Activated T-cell treated with anti-CD3 and anti-CD28 coated beads for 4 hours (primary cell): ENCODE data around the gene SPTB.

ENCODE experiments used
- DNase-seq: peaks from one replicate; pipeline ENCODE4 v3.0.0-alpha.2; 2020

The SPTB gene

DNA sequence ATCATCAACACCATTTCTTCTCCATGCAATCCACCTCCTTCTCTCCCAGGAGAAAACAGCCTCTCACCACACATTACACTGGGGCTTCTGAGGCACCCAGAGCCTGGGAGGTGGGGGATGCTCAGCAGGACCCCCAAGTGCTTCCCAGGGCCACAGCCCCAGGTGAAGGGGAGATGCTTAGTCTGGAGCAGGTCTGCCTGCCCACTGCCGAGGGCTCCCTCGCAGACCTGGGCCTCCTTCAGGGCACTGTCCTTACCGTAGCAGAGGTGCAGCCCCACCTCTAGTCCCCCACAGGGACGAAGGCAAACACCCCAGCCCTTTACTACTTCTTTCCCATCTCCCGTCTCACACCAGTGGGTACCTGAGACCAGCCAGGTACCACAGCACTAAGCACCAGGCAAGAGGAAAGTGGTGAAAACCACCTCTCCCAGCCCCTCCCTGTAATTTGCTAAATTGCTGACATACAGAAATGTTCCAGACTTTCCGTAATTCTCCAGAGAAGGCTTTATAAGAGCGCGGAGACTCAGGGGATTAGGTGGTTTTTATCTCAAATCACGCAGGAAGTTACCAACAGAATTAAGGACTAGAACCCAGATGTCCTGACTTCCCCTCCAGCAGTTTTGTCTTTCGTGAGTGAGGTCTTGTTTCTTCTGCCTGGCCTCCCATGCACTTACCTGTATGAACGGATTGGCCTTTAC lies 116.5 kb downstream of the SPTB start:
- no peak for DNase-seq

DNA sequence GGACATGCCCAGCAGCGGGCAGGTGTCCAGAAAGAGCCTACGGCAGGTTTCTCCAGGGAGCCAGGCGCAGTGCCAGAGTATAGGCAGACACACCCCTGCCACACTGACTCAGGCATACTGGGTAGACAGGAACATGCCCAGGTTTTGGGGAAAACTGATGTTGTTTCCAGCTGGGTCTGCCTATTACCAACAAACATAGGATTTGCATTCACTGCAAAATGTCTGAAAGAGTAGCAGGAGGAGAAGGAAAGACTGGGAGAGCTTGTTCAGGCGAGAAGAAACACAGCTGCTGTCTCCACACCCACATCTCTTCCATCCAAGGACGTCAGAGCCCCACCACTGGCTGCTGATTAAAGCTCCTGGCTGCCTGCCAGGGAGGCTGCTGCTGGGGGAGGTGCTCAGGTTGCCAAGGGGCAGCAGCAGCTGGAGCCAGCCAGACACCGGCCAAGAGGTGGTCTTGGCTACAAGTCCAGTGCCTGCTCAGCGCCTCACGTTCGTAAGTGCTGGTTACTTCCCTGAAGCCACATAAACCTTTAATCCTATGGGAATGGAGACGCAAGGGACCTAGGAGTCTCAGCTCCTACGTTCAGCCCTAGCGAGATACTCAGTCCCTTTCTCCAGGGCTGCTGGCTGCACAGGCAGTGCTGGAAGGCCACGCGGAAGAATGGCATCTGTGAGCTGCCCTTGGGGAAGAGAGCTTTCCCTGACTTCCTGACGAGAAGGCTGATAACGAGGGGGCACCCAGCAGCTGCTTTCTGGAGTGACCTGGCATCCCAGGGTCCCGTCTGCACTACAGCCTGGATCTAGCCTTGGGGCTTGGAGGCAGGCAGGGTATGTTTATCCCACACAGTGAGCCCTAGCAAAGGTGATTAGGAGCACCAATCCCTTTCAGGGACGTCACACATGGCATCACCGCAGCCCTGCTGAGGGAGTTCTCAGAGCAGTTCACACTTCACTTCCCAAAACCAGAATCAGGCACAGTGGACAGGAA lies 117.4 kb downstream of the SPTB start:
- DNase-seq: no peak

DNA sequence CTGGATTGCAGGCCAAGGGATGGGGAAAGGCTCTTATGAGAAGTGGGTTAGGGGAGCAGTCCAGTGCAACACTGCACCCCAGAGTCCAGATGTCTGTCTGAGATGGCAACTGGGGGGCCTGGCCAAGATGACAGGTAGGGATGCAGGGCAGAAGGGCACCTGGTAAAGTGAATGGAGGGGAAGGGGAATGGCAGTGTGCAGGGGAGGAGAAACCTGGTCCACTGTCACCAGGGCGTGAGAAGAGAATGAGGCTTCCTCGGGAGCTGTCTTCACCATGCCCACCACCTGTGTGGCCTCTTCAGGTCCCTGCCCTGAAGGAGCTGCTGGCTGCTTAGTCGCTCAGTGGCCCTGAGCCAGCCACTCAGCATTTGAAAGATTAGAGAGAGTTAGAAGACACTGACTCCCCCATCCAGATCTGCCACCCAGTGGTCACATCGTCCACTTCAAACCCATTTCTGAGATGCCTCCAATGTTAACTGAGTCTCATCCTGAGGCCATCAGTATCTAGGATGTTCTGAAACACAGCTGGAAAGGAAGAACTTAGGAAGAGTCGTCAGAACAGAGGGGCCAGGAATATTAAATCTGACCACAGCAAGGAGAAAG lies 118.2 kb downstream of the SPTB start:
- no peak for DNase-seq

DNA sequence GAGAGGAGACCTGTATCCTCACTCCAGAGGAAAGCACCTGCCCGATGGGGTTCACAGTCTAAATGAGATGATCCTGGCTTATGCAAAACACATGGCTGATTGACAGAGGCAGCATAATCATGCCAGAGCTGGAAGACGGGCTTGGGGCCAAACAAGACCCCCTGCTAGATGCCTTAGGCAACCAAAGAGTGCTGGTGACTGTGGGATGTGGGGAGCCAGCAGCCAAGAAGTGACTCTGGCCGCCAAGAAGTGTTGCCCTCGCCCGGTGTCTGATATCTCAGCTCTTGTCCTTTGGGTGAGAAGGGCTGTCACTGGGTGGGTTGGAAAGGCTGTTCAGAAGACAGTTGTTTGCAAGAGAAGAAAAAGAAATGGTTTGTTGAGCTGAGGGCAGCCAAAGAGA lies 118.8 kb downstream of the SPTB start:
- DNase-seq: no peak

DNA sequence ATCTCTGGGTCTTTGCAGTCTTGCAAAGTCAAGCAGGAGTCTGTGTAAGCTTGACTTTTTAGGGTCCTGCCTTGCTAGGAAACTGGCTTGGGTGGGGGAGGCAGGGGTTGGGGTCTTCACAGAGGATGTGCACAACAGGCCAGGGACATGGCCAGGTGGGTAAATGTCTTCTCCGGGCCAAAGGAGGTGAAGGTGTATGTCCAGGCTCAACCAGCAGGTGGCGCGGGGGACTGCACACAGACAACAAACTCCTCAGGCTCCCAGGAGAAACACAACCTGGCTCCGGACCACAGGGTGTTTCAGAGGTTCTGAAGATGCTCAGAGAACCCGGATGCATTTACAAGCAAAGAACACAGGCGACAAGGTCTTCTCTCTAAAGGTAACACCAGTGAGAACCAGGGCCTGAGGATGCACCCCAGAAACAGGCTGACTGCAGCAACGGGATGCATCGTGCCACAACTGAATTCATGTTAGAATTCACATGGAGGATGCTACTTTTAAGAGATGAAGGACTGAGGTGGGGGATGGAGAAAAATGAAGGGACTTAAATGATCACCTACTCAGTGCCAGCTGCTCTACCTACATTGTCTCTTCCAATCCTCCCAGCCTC lies 119.5 kb downstream of the SPTB start:
- peak; percentile 26 for DNase-seq

DNA sequence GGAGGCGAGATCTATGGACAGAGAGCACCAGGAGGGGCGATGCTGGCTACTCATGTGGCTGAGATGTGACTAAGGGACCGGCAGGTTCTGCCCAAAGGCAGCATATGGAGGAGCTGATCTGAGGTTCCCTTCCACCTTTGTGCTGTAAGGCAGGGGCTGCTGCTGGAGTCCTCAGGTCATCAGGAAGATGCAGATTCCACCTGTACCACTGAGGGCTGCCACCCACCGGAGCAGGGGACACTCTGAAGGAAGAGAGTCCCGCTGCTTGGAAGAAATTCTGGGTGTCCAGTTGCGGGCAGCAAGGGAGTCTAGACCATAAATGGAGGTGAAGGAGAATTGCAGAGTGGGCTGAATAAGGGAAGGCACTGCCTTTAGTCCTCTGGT lies 120.2 kb downstream of the SPTB start:
- no peak for DNase-seq

DNA sequence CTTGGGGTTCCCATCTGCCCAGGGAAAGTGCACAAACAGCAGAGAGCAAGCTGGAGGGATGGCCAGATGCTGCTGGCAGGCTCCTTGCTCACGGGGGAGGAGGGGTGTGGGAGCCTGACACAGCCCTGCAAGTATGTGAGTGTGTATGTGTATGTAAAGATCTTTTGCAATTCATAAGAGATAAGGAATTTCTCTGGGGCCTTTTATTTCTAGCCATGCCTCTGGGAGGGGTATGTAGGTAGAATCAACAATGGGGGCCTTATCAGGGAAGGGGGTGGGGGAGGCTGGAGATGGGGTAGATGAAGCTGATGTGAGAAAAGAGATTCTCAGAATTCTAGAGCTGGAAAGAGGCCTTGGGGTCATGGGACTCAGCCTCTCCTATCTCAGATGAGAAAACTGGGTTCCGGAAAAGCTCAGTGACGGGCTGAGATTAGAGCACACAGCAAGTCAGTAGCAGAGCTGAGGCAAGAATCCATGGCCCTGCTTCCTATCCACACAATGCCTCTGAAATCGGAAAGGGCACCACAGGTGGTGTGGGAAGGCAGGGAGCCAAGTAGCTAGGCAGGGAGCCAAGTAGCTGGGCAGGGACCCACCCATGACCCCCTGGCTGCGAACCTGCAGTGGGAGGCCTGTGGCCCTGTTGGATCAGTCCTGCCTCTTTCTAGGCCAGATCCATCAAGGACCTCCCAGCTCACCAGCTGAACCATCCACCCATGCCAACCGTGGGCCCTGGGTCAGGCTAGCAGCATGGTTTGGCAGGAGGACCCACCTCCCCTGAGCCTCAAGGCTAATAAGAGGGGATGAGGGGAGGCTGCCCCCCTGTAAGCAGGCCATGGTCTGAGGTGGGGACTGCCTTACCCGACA lies 120.8 kb downstream of the SPTB start:
- no peak for DNase-seq

DNA sequence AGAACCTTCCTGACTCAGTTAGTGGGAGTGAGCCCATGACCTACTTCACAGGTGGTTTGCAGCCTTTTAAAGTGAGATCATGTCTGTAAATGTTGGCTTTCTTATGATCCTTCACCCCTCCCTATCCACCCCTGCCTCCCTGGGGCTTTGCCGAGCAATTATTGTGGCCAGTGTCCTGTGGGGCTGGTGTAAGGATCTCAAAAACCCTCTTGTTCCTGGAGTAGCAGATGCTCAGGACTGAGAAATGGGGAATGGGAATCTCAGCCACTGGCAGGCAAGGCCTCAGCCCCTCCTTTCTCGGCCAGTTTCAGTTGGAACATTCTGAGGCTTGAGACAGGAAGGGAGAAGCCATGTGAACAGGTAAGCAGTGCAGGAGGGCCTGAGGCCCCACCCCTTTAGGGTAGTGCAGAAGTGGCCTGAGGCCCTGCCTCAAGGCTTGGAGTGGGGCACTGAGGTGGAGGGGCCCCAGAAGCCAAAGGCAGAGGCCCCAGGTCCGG lies 121.6 kb downstream of the SPTB start:
- no peak for DNase-seq

DNA sequence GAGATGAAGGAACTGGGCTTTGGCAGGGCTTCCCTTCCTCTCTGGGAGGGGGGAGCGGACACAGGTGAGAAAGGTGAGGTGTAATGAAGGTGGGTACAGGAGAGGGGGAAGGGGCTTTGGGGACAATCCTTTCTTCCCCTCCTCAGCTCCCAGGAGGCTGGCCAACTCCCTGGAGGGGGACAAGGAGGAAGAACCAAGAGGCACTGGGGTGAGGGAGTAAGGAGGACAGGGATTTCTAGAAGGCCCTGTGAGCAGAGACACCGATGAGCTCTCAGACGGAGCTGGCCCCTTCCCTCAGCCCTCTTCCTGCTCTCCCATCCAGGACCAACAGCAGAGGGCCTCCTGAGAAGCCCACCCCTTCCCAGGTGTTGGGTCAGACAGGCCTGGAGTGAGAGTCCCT lies 122.1 kb downstream of the SPTB start:
- no peak for DNase-seq

DNA sequence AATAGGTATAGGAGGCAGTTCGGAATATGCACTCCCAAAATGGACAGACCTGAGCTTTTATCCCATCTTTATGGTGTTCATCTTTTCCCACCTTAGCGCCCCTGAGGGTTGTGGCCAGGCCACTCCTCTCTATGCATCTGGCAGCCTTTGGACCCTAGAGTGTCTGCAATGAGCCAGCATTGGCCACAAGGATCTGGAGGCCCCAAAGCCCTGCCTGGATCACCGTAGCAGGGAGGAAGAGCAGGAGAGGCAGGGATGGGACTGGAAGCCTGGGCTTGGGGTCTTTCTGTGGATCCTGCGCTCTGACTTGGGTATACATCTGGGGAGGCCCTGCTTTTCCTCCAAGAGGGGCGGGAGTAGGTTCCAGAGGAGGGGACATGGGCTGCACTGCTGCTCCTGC lies 123.0 kb downstream of the SPTB start:
- no peak for DNase-seq

DNA sequence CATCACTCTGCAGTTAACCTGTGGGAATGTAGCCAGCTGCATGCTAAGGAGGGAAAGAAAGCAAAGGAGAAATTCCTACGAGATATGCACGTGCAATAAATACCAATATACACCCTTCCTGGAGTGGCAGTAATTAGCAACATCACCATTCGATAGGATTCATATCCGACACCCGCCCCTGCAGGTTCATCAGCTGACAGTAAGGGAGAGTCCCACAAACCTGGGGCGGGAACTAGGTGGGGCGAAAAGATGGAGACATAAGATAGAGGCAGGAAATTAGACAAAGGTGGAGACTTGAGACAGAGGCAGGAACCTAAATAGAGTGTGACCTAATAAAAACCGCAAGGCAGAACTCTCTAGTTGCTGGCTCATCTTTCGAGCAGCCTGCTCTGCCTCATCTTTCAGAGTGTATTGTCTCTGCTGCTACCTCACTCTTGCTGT lies 123.9 kb downstream of the SPTB start:
- peak; percentile 34 for DNase-seq

DNA sequence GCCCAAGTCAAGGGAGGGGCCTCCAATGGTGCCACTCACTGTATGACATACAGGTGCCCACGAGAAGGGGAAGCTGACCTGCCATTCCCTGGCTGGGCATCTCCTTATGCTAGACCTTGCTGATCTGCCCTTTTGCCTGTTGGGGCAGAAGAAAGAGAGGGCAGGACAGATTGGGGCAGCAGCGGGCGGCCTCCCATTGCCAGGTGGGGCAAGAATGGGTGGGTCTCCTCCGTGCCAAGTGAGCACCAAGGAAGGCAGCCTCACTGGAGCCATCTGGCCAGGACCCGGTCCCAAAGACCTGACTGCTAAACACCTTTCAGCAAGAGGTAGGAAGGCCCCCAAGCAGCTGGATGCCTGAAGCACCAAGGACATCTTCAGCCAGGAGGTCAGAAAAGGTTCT lies 125.0 kb downstream of the SPTB start:
- DNase-seq: no peak

DNA sequence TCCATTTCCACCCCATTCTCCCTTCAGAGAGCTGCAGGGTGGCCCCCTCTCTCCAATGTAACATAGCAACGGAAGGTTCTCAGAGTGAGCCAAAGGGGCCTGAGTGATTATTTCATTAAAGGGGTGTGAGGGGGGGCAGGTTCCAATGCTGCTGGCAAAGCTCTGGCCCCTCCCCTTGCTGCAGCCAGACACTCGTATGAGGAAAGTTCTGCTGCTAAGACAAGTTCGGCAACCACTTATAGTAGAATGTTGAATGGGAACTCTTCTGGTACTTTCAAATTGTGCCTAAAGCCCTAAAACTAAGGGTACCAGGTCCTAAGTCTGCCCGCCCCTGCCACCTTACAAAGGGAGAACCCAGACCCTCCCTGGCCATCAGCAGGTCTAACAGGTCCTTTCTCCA lies 125.7 kb downstream of the SPTB start:
- DNase-seq: no peak

DNA sequence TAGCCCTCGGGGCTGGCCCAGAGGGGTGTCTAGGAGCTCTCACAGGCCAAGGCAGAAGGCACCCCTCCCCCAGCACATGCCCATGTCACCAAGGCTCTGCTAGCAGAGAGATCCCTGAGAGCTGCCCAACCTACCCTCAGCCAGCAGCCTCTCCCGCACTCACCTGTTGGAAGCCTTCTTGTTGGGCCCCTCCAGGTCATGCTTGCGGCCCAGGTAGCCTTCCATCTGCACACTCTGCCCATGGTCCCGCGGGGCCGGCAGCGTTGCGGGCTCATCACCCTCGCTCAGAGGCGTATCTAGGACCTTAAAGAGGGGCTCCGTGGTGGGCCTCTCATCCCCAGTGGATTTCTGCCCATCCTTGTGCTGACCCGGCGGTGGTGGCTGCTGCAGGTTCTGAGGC lies 126.3 kb downstream of the SPTB start:
- DNase-seq: no peak

DNA sequence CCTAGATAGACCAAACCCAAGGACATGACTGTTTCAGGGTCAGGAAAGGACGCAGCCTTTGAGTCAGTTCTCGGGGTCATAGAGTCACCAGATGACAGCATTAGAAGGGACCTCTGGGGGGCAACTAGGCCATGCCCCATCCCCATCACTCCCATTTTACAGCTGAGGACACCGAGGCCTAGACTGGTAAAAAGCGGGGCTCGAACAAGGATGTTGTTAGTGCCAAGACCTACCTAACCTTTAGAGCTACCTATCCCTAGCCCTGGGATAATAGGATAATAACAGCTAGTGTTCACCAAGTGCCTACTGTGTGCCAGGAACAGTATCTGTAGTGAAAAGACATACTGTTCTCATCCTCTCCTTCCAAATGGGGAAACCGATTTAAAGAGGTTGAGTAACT lies 126.8 kb downstream of the SPTB start:
- DNase-seq: no peak

DNA sequence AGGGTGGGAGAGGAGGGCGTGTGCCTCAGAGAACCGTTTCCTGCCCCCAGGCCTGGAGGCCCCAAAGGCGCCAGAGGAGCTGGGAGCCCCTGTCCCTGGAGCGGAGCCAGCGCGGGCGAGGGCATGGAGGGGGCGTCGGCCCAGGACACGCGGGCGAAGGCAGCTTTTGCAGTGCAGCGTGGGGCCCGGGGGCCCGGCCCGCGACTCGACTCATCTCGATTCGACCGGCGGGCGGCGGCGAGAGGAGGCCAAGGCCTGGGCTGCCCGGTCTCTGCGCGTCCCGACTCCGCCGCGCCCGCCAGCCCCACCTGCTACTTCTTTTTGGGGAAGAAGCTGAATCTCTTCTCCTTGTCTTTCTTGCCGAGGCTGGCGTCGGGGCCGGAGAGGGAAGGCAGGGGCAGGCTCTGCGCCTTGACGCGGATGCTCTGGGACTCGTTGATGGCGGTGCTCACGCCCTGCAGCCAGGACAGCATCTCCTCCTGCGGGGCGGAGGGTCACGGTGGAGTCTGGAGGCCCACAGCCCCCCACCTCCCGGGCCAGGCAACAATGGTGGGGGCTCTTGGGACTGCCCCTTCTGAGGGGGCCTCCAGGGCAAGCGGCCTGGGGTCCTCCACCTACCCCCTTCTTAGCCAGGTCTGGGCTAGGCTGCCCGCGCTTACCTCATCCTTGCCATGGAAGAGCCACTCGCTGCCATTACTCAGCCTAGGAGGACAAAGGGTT lies 130.6 kb downstream of the SPTB start:
- no peak for DNase-seq

DNA sequence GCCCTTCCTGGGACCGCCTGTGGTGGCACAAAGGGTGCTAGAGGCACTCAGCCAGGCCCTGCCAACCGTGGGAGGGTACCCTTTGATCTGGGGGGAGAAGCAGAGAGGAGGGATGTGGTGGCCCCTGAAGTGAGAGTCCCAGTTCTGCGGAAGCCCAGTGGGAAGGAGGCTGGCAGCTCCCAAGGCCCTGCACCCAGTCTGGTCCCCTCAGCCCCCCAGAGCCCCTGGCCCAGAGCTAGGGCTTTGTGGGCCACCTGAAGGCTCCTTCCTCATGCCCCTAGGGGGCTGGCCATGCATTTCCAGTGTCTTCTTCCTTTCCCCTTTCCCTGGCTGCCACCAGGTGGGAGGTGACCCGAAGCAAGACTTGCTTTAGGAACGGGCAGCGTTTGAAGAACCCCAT lies 131.2 kb downstream of the SPTB start:
- no peak for DNase-seq

DNA sequence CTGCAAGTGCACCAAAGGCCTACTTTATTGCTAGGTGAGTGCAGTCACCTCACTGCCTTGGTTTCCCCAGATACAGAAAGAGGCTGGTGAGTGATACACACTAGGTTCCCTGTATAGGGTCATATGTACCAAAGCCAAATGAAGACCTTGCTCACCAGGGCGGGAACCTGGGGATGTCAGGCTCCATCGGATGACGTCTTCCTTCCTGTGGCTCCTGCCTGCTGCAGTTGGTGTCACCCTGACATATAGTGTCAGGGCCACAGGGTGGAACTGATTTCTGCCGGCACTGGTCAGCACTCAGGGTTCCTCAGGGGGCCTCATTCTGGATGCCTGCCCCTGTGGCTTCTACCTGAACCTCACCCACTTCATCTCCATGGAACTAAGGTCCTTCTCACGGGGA lies 132.4 kb downstream of the SPTB start:
- no peak for DNase-seq

DNA sequence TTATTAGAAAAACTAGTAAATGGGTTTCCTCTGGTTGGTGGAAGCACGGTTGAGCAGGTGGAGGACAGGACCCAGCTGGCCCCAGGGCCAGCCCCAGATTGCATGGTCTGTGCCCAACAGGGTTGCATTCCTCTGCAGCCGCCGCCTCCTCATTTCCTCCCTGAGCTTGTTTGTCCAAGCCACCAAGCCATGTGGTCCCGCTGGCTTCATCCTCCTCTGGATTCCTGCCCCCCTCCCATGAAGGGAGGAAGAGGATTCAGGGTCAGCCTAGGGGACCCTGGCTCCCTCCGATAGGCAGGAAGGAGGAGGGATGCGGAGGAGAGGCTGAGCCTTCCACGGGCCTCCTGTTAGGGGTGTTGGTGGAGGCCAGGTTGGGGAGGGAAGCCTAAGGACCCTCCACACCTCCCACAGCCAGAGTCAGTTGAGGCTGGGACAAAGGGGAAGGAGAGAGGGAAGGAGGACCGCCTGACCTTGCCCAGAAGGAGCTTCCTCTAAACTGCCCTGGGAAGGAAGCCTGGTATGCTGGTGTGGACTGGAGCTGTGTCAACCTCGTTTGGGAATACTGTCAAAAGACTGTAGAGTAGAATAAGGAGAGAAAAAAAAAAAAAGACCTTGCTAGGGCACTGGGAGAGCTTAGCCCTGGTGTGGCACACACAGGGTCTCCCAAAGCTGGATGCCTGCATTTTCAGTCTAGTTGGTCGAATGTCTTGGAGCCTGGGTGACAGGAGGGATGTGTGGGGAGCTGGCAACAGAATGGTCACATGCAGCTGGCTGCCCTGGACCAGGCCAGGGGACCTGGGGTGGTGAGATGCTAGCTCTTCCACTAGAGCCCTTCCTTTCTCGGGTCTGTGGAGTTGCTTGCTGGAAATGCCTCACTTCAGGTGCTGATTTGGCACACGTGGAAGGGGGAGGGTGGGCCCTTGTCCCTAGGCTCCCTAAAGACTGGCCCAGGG lies 133.1 kb downstream of the SPTB start:
- no peak for DNase-seq

DNA sequence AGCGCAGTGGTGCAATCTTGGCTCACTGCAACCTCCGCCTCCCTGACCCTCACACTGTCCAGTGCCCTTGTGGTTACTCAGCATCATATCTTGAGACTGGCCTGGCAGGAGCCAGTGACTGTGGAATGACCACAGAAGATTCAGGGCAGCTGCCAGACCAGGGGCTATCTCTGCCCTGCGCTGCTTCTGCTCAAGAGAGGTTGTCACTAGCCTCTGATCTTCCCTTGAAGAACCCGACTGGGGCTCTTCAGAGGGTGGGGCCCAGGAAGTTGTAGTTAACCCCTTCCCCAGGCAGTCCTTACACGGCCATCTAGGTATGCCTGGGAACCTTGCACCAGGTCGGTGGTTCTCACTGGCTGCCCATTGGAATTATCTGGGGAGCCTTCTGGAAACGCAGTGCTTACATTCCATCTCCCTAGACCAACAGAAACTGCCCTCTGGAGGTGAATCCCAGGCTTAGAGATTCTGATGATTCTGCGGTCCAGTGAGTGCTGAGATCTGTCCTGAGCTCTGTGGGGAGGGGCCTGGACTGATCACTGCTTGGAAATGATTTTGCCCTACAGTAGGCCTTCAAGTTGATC lies 134.1 kb downstream of the SPTB start:
- DNase-seq: no peak
